OCI-M2 (cell line): ENCODE results near the gene RAD51AP1.
A peak's percentile ranks its signal among the peaks of the same experiment; 100 is the strongest.

Source experiments
- DNase-seq: peaks from one replicate; lab custom pipeline; 2025; ENCODE audit not compliant: unreplicated experiment; lab: John Stamatoyannopoulos, UW

Gene RAD51AP1

DNA sequence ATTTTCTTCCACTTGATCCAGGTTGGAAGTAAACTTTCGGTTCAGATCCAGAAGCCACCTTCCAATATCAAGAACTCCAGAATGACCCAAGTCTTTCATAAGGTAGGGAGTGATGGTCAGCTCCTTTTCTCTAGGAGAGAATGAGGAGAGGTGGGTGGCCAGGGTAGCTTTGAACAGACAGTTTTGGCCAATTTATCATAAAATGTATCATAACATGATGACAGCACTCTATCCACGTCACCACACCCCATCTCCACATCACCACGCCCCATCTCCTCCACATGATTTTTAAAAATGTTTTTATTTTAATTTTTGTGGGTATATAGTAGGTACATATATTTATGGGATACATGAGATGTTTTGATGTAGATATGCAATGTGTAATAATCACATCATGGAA is 50.2 kb downstream of the RAD51AP1 start:
- no peak for DNase-seq

DNA sequence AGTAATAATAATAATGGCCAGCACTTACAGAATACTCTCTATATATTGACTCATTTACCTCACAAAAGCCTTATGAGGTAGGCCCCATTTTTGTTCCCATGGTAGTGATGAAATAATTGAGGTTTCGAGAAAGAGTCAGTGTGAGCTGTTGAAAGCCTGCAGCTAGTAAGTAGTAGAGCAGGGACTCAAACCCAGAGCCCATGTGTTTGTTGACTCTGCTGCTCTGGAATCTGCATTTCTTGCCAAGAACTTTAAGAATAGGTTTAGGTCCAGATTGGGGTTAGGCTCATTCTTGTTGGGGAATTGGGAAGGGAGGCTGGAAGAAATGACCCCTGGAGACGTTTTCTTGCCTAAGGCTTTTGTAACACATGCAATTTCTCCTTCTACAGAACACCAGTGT is 51.3 kb downstream of the RAD51AP1 start:
- no peak for DNase-seq

DNA sequence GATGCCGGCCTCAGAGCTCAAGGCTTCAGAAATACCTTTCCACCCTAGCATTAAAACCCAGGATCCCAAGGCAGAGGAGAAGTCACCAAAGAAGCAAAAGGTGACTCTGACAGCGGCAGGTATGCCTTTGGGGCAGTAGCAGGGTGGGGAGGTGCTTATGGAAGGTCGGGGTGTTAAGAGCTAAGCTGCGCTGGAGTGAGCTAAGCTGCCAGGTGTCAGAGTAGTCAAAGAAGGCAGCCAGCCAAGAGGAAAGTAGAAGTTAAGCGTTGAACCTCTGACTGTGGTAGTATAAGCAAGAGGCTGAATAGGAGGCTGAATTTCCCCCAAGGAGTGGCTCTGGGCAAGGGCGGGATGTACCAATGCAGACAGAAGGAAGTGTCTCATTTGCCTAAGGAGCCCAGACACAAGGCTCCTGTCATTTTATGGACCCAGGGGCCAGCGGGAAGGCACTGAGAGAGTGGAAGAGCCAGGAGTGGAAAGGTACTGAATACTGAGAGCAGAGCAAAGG is 52.5 kb downstream of the RAD51AP1 start:
- DNase-seq, result no peak

DNA sequence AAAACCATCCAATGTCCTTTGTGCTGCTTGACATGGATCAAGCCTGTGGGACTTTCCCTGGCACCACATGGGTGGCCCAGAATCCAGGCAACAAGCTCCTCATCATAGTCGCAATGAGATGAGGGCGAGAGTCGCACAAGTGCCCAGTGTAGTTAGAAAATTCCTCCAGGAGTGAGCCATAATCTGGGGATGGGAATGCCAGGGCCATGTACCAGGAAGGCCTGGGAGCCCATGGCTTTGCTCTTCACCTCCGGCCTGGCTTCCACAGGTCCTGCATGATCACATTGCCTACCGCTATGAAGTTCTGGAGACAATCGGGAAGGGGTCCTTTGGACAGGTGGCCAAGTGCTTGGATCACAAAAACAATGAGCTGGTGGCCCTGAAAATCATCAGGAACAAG is 57.2 kb downstream of the RAD51AP1 start:
- no peak for DNase-seq

DNA sequence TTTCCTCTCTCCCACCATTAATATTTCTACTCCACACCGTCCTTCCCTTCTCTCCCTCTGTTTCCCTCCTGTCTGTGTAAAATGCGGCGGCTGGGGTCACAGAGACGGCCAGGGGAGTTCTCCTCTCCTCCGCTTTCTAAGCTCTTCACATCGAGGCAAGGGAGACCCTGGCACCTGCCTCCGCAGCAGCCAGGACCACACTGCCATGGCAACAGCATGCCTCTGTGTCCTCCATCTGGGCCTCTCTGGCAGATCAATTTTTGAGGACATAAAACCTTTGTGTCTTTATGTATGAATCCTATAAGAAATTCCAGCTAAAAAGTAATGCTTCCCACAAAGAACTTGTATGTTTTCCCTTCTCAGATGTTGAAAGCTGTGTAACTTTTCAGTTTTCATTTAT is 64.7 kb downstream of the RAD51AP1 start:
- no peak for DNase-seq

DNA sequence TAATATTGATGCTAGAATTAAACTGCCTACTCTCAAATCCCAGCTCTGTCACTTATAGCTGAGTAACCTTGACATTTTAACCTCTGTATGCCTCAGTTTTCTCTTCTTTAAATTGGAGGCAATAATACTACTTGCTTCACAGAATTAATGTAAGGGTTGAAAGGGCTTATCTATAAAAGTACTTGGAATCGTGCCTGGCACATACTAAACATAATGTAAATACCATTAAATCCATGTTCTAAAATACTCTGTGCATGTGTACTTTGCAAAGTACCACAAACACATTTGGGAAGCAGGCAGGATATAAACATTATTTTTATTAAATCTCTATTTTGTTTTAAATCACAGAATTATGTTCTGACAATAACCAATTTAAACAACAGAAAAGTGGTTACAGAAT is 65.3 kb downstream of the RAD51AP1 start:
- no peak for DNase-seq

DNA sequence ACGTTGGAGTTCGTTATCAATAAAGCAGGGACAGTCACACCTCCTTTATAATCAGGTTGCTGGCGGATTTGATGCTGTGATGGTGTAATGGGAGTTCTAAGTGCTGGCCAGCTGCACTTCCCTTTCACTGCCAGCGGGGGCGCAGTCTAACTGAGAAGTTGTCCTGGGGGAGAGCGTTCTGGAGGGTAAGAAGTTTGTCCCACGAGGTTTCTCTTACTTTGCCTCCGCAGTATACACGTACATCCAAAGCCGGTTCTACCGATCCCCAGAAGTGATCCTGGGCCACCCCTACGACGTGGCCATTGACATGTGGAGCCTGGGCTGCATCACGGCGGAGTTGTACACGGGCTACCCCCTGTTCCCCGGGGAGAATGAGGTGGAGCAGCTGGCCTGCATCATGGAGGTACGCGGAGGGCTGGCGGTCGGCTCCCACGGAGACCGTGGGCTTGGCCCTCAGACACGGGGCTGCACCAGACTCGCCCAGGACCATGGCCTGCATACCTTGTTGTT is 66.0 kb downstream of the RAD51AP1 start:
- DNase-seq, result peak; percentile 19

DNA sequence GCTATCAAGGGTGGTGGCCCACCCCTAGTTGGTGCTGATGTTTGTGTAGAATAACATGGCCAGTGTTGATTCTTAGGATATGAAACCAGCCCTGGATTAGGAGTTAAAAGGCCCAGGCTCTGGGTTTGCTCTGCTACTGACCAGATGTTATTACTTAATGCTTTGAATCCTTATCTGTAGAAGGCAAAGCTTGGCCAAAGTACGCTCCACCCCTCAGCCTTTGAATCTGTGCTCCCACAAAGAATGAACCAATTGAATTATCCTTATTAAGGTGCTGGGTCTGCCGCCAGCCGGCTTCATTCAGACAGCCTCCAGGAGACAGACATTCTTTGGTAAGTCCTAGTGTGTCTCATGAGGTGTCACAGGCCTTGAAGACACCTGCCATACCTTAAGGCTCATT is 68.4 kb downstream of the RAD51AP1 start:
- DNase-seq, result no peak

DNA sequence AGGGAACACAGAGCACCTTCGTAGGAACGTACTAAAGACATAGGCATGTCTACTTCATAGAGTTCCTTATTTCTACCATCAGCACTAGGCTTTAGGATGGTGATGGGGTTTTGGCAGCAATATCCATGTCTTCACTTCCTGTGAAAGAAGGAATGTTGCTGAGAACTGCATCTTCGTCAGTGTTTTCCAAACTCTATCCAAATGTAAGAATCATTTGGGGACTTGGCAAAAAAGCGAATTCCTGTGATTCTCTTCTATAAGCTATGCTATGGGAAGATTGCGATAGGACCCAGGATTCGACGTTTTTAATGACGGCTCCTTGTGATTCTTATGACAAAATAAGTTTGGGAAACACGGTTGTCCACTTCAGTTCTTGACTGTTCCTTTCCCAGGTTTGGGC is 70.4 kb downstream of the RAD51AP1 start:
- DNase-seq, result no peak
